Thyroid gland (tissue), 4 donors: ENCODE results near the gene GRM2.

Experiments used
- CTCF ChIP-seq, 6 experiments: fragments of 200-600 bp in 3 of 6; fragments of 450-650 bp in 3 of 6; sonication (generic) in 3 of 6; IDR thresholded peaks; one replicate each; pipeline ENCODE4 v1.5.1; 2016 to 2019; ENCODE audit warnings: antibody characterized with exemption in 6 of 6, mild to moderate bottlenecking in 2 of 6, inconsistent platforms in 1 of 6, moderate library complexity in 1 of 6
- POLR2A ChIP-seq, 2 donors: fragments of 450-650 bp; IDR thresholded peaks; one replicate each; pipeline ENCODE4 v1.6.1; 2017; ENCODE audit warnings: antibody characterized with exemption in 2 of 2, mild to moderate bottlenecking in 2 of 2, moderate library complexity in 1 of 2

GRCh38 chr3:51680196-51680595, 26.7 kb upstream of the GRM2 start:
- no peak for TF ChIP-seq CTCF (IDR thresholded peaks at IDR 0.05)
- no peak for TF ChIP-seq POLR2A (IDR thresholded peaks at IDR 0.05)
